Endothelial cell of umbilical vein (primary cell): Measurements from ENCODE around the gene SV2A. TPM values are rescaled to one million over a fixed set of nuclear protein-coding genes. Genes with fewer than 3 reads are reported as not detected.

Source experiments
- BruUV-seq: library from RNA; stranded (reverse); fragments of 400-500 nt; replicated peaks from 2 replicates; lab custom pipeline; 2021; lab: Mats Ljungman, UMichigan
- CTCF ChIA-PET: fragments of 300-600, 350-600 bp; sonication (Branson Sonifier 250); formaldehyde crosslinking; loops from one replicate; lab custom pipeline; 2021; ENCODE audit warnings: antibody characterized with exemption, inconsistent platforms; lab: Charles Lee
- POLR2A ChIA-PET: fragments of 300-600, 350-600 bp; sonication (Branson Sonifier 250); formaldehyde crosslinking; loops from one replicate; lab custom pipeline; 2021; ENCODE audit warnings: antibody characterized with exemption, inconsistent platforms; lab: Charles Lee
- DNase-seq: peaks from one replicate; pipeline ENCODE4 v3.0.0-alpha.2; 2011; ENCODE audit warnings: low read depth, low spot score
- FAIRE-seq: peaks from 2 replicates; lab custom pipeline; 2011; peaks lifted over from hg19 to GRCh38; lab: Jason Lieb, UNC
- H2AFZ ChIP-seq: 2 replicates; pipeline ENCODE4 v1.6.0; 2012; ENCODE audit warnings: low read depth, low read length, control low read depth, inconsistent platforms
- H3K27ac ChIP-seq: 2 replicates; pipeline ENCODE4 v1.5.1; 2011; ENCODE audit warnings: low read depth, mild to moderate bottlenecking, control low read depth, low read length, moderate library complexity; ENCODE audit not compliant: insufficient read depth
- H3K27me3 ChIP-seq, 2 experiments: 2 replicates each; pipeline versions ENCODE4 v1.6.0 to v1.6.1; 2011; ENCODE audit warnings: low read length in 2 of 2, mixed read lengths in 1 of 2; ENCODE audit not compliant: control insufficient read depth in 2 of 2, insufficient read depth in 2 of 2
- H3K36me3 ChIP-seq, 2 experiments: 2 replicates in 1 of 2; 3 replicates in 1 of 2; pipeline ENCODE4 v1.5.1; 2011; ENCODE audit warnings: low read length in 2 of 2, mild to moderate bottlenecking in 1 of 2, moderate library complexity in 1 of 2; ENCODE audit not compliant: control insufficient read depth in 2 of 2, insufficient read depth in 2 of 2; ENCODE audit errors: extremely low read depth in 1 of 2
- H3K4me1 ChIP-seq: 3 replicates; pipeline ENCODE4 v1.5.1; 2011; ENCODE audit warnings: mild to moderate bottlenecking, low read length; ENCODE audit not compliant: control insufficient read depth, insufficient read depth; ENCODE audit errors: extremely low read depth
- H3K4me2 ChIP-seq: 2 replicates; pipeline ENCODE4 v1.6.1; 2011; ENCODE audit warnings: low read length, control low read depth, mixed read lengths; ENCODE audit not compliant: insufficient read depth
- H3K4me3 ChIP-seq, 3 experiments: fragments of 200-600 bp in 1 of 3; sonication (generic), shearing (Covaris generic) in 1 of 3; replicated peaks in 1 of 3; 2 replicates each; pipeline ENCODE4 v1.5.1; 2011 to 2016; ENCODE audit warnings: control low read depth in 3 of 3, low read length in 3 of 3, mild to moderate bottlenecking in 2 of 3, inconsistent platforms in 1 of 3, low read depth in 1 of 3, moderate library complexity in 1 of 3; ENCODE audit not compliant: insufficient read depth in 1 of 3
- H3K79me2 ChIP-seq: 2 replicates; pipeline ENCODE4 v1.6.0; 2012; ENCODE audit warnings: low read length, inconsistent platforms; ENCODE audit not compliant: control insufficient read depth, insufficient read depth
- H3K9ac ChIP-seq: replicated peaks from 2 replicates; pipeline ENCODE3; 2011; ENCODE audit warnings: low read length, control low read depth; ENCODE audit not compliant: insufficient read depth; ENCODE audit errors: extremely low read depth
- H3K9me1 ChIP-seq: replicated peaks from 3 replicates; pipeline ENCODE4 v1.6.0; 2011; ENCODE audit warnings: mild to moderate bottlenecking, low read length; ENCODE audit not compliant: control insufficient read depth, insufficient read depth; ENCODE audit errors: extremely low read depth
- H3K9me3 ChIP-seq: replicated peaks from 2 replicates; pipeline ENCODE4 v1.5.1; 2012; ENCODE audit warnings: low read length, inconsistent platforms; ENCODE audit not compliant: control insufficient read depth, insufficient read depth
- H4K20me1 ChIP-seq: replicated peaks from 2 replicates; pipeline ENCODE3; 2011; ENCODE audit warnings: mild to moderate bottlenecking, low read length; ENCODE audit not compliant: control insufficient read depth, insufficient read depth; ENCODE audit errors: extremely low read depth
- CTCF ChIP-seq, 2 donors: IDR thresholded peaks; 1 replicate in 1 of 2; 2 replicates in 1 of 2; pipeline ENCODE4 v1.5.1; 2011; ENCODE audit warnings: low read length in 2 of 2, mild to moderate bottlenecking in 2 of 2, moderate library complexity in 2 of 2, control low read depth in 1 of 2, inconsistent platforms in 1 of 2, low read depth in 1 of 2; ENCODE audit not compliant: insufficient read depth in 1 of 2; ENCODE audit errors: extremely low read depth in 1 of 2
- EZH2 ChIP-seq: IDR thresholded peaks from 2 replicates; pipeline ENCODE4 v1.6.1; 2012; ENCODE audit warnings: borderline replicate concordance, low read depth, mild to moderate bottlenecking, moderate library complexity, low read length, inconsistent platforms; ENCODE audit not compliant: severe bottlenecking
- FOS ChIP-seq: IDR thresholded peaks from 2 replicates; pipeline ENCODE4 v1.6.1; 2011; ENCODE audit warnings: mild to moderate bottlenecking, low read length, moderate library complexity, borderline replicate concordance; ENCODE audit not compliant: insufficient read depth
- GATA2 ChIP-seq: IDR thresholded peaks from 2 replicates; pipeline ENCODE4 v1.7.0; 2011; ENCODE audit warnings: low read depth, mild to moderate bottlenecking, moderate library complexity, mixed read lengths, low read length; ENCODE audit not compliant: insufficient read length, insufficient read depth
- JUN ChIP-seq: IDR thresholded peaks from 2 replicates; pipeline ENCODE4 v1.6.1; 2011; ENCODE audit warnings: borderline replicate concordance, low read depth; ENCODE audit not compliant: insufficient read length, insufficient read depth
- MAX ChIP-seq: IDR thresholded peaks from 2 replicates; pipeline ENCODE4 v1.6.1; 2011; ENCODE audit not compliant: insufficient read depth, insufficient read length
- MYC ChIP-seq: IDR thresholded peaks from one replicate; pipeline ENCODE4 v1.6.1; 2011; ENCODE audit warnings: mild to moderate bottlenecking, low read depth, low read length
- POLR2A ChIP-seq: IDR thresholded peaks from 2 replicates; pipeline ENCODE4 v1.6.1; 2012; ENCODE audit warnings: low read depth, mild to moderate bottlenecking, control low read depth, low read length
- POLR2AphosphoS5 ChIP-seq: IDR thresholded peaks from 2 replicates; pipeline ENCODE4 v1.6.1; 2012; ENCODE audit warnings: low read depth, mild to moderate bottlenecking, control low read depth, low read length, moderate library complexity; ENCODE audit not compliant: insufficient read depth
- dilution Hi-C: fragments of 300-500 bp; cut with MboI; formaldehyde crosslinking; loops from one replicate; pipeline ENCODE4 v1.15.0; 2019; ENCODE audit warnings: low sequenced_read_pairs; ENCODE audit not compliant: extremely low pct_ligation_motif_present
- intact Hi-C: fragments of 100-400 bp; cut with micrococcal nuclease; formaldehyde crosslinking; loops from one replicate; pipeline ENCODE4 v1.10.0; 2022
- polyA plus RNA-seq, 4 experiments: library from polyadenylated mRNA; depleted of rRNA in 3 of 4; stranded (reverse) in 3 of 4; unstranded in 1 of 4; fragments of >200 nt; gene quantifications; 2 replicates each; pipeline versions ENCODE4 v1.2.1 to v1.2.3, GENCODE V29; 2011 to 2012; ENCODE audit warnings: missing spikeins in 1 of 4
- total RNA-seq: library from RNA; stranded (reverse); gene quantifications from 2 replicates; pipeline ENCODE4 v1.2.3, GENCODE V29; 2021

The SV2A gene
- total and polyA plus RNA-seq, 2 donors (not counting 3 experiments of a cell fraction or from before 2014, with no cell fraction given) = 2.9 to 5.4 TPM

GRCh38 chr1:149879556-149879955, 38.1 kb downstream of the SV2A start:
- CTCF ChIA-PET = no interaction called here
- POLR2A ChIA-PET = no interaction called here
- no peak for FAIRE-seq

More at GRCh38 chr1:149879556-149879955, 38.1 kb downstream of the SV2A start:
- Histone ChIP-seq H3K4me1 (peaks cover 2% of the 10 kb centered on the region), H3K36me3 (no peaks in the 10 kb centered on the region), H3K9ac (no peak overlapping the region), H2AFZ (no peak overlapping the region), H3K9me1 (no peaks in the 10 kb centered on the region), H3K4me3 (no peak overlapping the region), H3K27me3 (peaks cover 0 to 4% of the 10 kb centered on the region in 2 experiments), H3K4me2 (no peak overlapping the region), H4K20me1 (no peaks in the 10 kb centered on the region), H3K9me3 (no peaks in the 10 kb centered on the region), H3K27ac (no peak overlapping the region), H3K79me2 (no peaks in the 10 kb centered on the region)
- BruUV-seq = no TSS peak
- dilution Hi-C loops = loop anchor here (25.0 kb wide), 1 partner anchor 158 kb away; no protein-coding TSS in a partner anchor
- intact Hi-C loops = no loop called here
- no peak for DNase-seq
- TF ChIP-seq FOS = no peak
- no peak for TF ChIP-seq MAX
- TF ChIP-seq POLR2A = no peak
- TF ChIP-seq POLR2AphosphoS5 = no peak
- no peak for TF ChIP-seq GATA2
- no peak for TF ChIP-seq JUN
- TF ChIP-seq EZH2 = no peak
- no peak for TF ChIP-seq CTCF (IDR thresholded peaks at IDR 0.05; ENCODE audit: extremely low read depth in 1 of 2, insufficient read depth in 1 of 2, low read depth in 1 of 2, low read length in 2 of 2)
- TF ChIP-seq MYC = no peak
